Left renal cortex interstitium (tissue), 4 donors: ENCODE measurements around the gene COL4A2. TPM values are rescaled to one million over a fixed set of nuclear protein-coding genes. Genes with fewer than 3 reads are reported as not detected.
A peak's percentile ranks its signal among the peaks of the same experiment; 100 is the strongest.

Experiments used
- DNase-seq, 4 donors: peaks; one replicate each; pipeline ENCODE4 v3.0.0-alpha.2; 2013; ENCODE audit warnings: low read depth in 4 of 4, low spot score in 2 of 4, missing footprints in 1 of 4
- polyA plus RNA-seq, 4 donors: library from polyadenylated mRNA; unstranded; fragments of 120-200 nt; gene quantifications; one replicate each; pipeline ENCODE4 v1.2.1, GENCODE V29; 2013; ENCODE audit not compliant: insufficient read length in 4 of 4

COL4A2 gene
- polyA plus RNA-seq, result 100 to 1,000 TPM; 413 to 571 (median 494) TPM

- peak in 1 of 4 donors; percentile 73 for DNase-seq
Observed at GRCh38 chr13:110306960-110307766, at the start of gene COL4A2, which contains the start of gene COL4A1. TSS of gene COL4A2 (plus strand) at chr13:110307284. CDS start at chr13:110307904, 620 bp downstream. TSS of gene COL4A1 (minus strand) at chr13:110307157. CDS start at chr13:110307027, 130 bp downstream.

- no peak for DNase-seq
Observed at GRCh38 chr13:110257408-110257807, 49.7 kb upstream of the COL4A2 start.

- no peak for DNase-seq
Observed at GRCh38 chr13:110258876-110259631, 48.0 kb upstream of the COL4A2 start.

GRCh38 chr13:110259651-110260050 lies 47.4 kb upstream of the COL4A2 start:
- no peak for DNase-seq

GRCh38 chr13:110261166-110262081 lies 45.7 kb upstream of the COL4A2 start:
- no peak for DNase-seq

GRCh38 chr13:110262082-110262436 lies 45.0 kb upstream of the COL4A2 start:
- DNase-seq, result no peak

GRCh38 chr13:110262508-110263291 lies 44.4 kb upstream of the COL4A2 start:
- no peak for DNase-seq

- DNase-seq, result no peak
Observed at GRCh38 chr13:110263404-110263803, 43.7 kb upstream of the COL4A2 start.

- no peak for DNase-seq
Observed at GRCh38 chr13:110263888-110264287, 43.2 kb upstream of the COL4A2 start.

- no peak for DNase-seq
Observed at GRCh38 chr13:110264685-110265275, 42.3 kb upstream of the COL4A2 start.

GRCh38 chr13:110265341-110265681 lies 41.8 kb upstream of the COL4A2 start:
- DNase-seq, result no peak

GRCh38 chr13:110265682-110266430 lies 41.2 kb upstream of the COL4A2 start:
- no peak for DNase-seq

GRCh38 chr13:110266431-110266809 lies 40.7 kb upstream of the COL4A2 start:
- DNase-seq, result no peak

GRCh38 chr13:110266983-110267382 lies 40.1 kb upstream of the COL4A2 start:
- DNase-seq, result no peak

GRCh38 chr13:110268061-110268460 lies 39.0 kb upstream of the COL4A2 start:
- DNase-seq, result no peak

GRCh38 chr13:110268576-110269185 lies 38.4 kb upstream of the COL4A2 start:
- DNase-seq, result no peak

- no peak for DNase-seq
Observed at GRCh38 chr13:110269509-110270185, 37.4 kb upstream of the COL4A2 start.

- DNase-seq, result no peak
Observed at GRCh38 chr13:110270507-110270906, 36.6 kb upstream of the COL4A2 start.
